COR-L47 (cell line): ENCODE data around the gene SPP1.
"Not testable (repeated sequence)": the region's sequence is repeated elsewhere in the genome, so short reads cannot be mapped to it uniquely, and the experiment has no call there.

Experiments used
- DNase-seq: peaks from one replicate; lab custom pipeline; 2025; lab: John Stamatoyannopoulos, UW

SPP1 gene

GRCh38 chr4:88025868-88026661, 50.6 kb downstream of the SPP1 start:
- DNase-seq = not testable (repeated sequence)

GRCh38 chr4:88027611-88028608, 52.4 kb downstream of the SPP1 start:
- no peak for DNase-seq

DNA sequence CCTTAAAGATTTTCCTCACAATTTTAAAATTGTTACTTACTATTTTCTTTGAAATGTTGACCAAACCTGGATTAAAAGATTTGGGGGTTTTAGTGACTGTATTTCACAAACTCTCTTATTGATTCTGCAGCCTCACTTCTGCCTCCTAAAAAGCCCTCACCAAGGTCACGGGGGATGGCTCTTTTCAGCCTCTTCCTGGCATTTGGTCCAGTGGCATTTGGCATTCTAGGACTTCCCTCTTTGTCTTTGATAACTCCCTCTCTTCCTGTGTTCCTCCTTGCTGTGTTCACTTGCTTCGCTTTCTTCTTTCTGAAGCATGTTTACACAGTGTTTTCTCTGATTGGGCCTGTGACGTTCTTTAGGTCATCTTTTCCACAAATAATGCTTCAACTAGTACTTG, 53.4 kb downstream of the SPP1 start:
- no peak for DNase-seq

DNA sequence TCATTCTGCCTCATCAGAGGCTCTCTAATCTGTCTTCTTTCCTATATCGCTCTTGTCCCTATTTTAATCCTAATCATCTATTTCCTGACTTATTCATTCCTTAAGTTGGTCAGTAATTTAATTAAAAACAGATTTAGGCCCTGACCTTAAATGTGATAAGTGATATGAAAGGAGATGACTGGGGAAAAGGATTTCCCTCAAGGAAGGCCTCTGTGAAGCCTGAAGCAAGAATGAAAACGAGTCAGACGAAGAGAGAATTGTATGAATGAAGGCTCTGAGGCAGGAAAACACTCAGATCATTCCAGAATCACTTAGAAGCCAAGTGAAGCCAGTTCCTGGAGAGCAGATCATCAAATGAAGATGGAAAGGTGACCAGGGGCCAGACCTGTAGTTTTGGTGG, 54.0 kb downstream of the SPP1 start:
- DNase-seq = no peak

DNA sequence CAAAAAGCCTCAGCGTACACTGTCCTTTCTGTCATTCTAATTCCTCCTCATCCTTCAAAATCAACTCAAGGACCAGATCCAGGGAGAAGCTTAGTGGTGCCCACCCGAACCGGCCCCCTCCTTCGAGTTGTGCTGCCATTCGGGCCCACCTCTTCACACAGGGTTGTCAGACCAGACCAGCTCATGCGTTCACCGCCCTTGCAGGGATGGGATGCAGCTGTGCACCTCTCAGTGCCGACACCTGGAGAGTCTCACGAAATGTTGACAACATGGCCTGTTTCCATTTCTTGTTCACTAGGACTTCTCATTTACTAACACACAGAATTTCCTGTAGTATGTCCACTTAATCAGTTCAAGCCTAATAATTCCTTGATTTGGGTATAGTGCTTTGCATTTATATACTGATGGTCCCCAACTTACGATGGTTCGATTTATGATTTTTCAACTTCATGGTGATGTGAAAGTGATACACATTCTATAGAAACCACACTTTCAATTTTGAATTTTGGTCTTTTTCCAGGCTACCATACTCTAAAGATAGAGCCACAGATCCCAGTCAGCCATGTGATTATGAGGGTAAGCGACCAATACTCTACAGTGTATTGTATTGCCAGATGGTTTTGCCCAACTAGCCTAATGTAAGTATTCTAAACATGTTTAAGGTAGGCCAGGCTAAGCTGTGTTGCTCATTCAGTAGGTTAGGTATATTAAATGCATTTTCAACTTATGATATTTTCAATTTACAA, 55.2 kb downstream of the SPP1 start:
- DNase-seq = no peak
